K562 (cell line): ENCODE results near the gene FETUB. TPM values are rescaled to one million over a fixed set of nuclear protein-coding genes. Genes with fewer than 3 reads are reported as not detected.

Experiments used
- ATAC-seq: fragments of 200-7000 bp; cut with Tn5 transposase; 3 replicates; pipeline ENCODE4 v1.9.1; 2020; ENCODE audit warnings: moderate library complexity
- BruUV-seq: library from RNA; stranded (reverse); fragments of 400-500 nt; replicated peaks from 2 replicates; lab custom pipeline; 2021; lab: Mats Ljungman, UMichigan
- CTCF ChIA-PET: fragments of 300-600 bp; formaldehyde crosslinking; extraction: SDS; loops from one replicate; lab custom pipeline; 2021; ENCODE audit warnings: low intra/inter-chr PET ratio; lab: Yijun Ruan, JAX
- POLR2A ChIA-PET: fragments of 300-600, 350-650 bp; sonication (Branson Sonifier 250); formaldehyde crosslinking; extraction: SDS; loops from one replicate; lab custom pipeline; 2021; ENCODE audit warnings: antibody characterized with exemption, inconsistent platforms; lab: Yijun Ruan, JAX
- DNase-seq, 4 experiments: peaks; one replicate each; pipeline versions ENCODE4 v3.0.0 to v3.0.0-alpha.2; 2011 to 2018; ENCODE audit warnings: low spot score in 3 of 4, mixed read lengths in 3 of 4; ENCODE audit errors: extremely low read depth in 1 of 4
- FAIRE-seq: peaks from 2 replicates; lab custom pipeline; 2011; peaks lifted over from hg19 to GRCh38; lab: Jason Lieb, UNC
- H2AFZ ChIP-seq: 2 replicates; pipeline ENCODE4 v1.6.0; 2011; ENCODE audit warnings: low read depth, low read length, control low read depth, inconsistent platforms
- H3K27ac ChIP-seq: fragments of 200-600 bp; 3 replicates; pipeline ENCODE4 v1.8.0; 2011; ENCODE audit warnings: low read depth, mild to moderate bottlenecking, control low read depth, inconsistent platforms, low read length, moderate library complexity, mixed read lengths; ENCODE audit errors: extremely low read depth
- H3K27me3 ChIP-seq, 2 experiments: fragments of 300-600 bp in 1 of 2; 2 replicates in 1 of 2; 3 replicates in 1 of 2; pipeline versions ENCODE4 v1.6.0 to v1.8.0; 2011; ENCODE audit warnings: inconsistent platforms in 2 of 2, low read length in 2 of 2, mild to moderate bottlenecking in 1 of 2, mixed read lengths in 1 of 2, moderate library complexity in 1 of 2; ENCODE audit not compliant: control insufficient read depth in 2 of 2, insufficient read depth in 2 of 2
- H3K36me3 ChIP-seq: fragments of 300-600 bp; 3 replicates; pipeline ENCODE4 v1.8.0; 2011; ENCODE audit warnings: mild to moderate bottlenecking, low read length, inconsistent platforms; ENCODE audit not compliant: control insufficient read depth, insufficient read depth
- H3K4me1 ChIP-seq, 2 experiments: fragments of 200-600 bp in 1 of 2; replicated peaks in 1 of 2; 2 replicates in 1 of 2; 3 replicates in 1 of 2; pipeline versions ENCODE4 v1.5.1 to v1.8.0; 2011; ENCODE audit warnings: inconsistent platforms in 2 of 2, low read length in 2 of 2, mild to moderate bottlenecking in 1 of 2, mixed read lengths in 1 of 2, moderate library complexity in 1 of 2; ENCODE audit not compliant: control insufficient read depth in 2 of 2, insufficient read depth in 2 of 2
- H3K4me2 ChIP-seq: 2 replicates; pipeline ENCODE4 v1.6.1; 2011; ENCODE audit warnings: low read length, control low read depth, inconsistent platforms, mixed read lengths; ENCODE audit not compliant: insufficient read depth
- H3K4me3 ChIP-seq: fragments of 200-600 bp; sonication (generic), shearing (Covaris generic); 2 replicates; pipeline ENCODE4 v1.5.1; 2016; ENCODE audit warnings: control low read depth, inconsistent platforms
- H3K79me2 ChIP-seq: fragments of 200-600 bp; 3 replicates; pipeline ENCODE4 v1.8.0; 2011; ENCODE audit warnings: low read length, inconsistent platforms; ENCODE audit not compliant: control insufficient read depth, insufficient read depth
- H3K9ac ChIP-seq, 2 experiments: 2 replicates each; pipeline versions ENCODE4 v1.6.0 to v1.6.1; 2011; ENCODE audit warnings: low read depth in 2 of 2, low read length in 2 of 2, control low read depth in 1 of 2, inconsistent platforms in 1 of 2, mild to moderate bottlenecking in 1 of 2, mixed read lengths in 1 of 2; ENCODE audit not compliant: insufficient read depth in 1 of 2
- H3K9me1 ChIP-seq: one replicate; pipeline ENCODE4 v1.6.0; 2011; ENCODE audit warnings: inconsistent platforms, mild to moderate bottlenecking, low read length, moderate library complexity; ENCODE audit not compliant: control insufficient read depth, insufficient read depth
- H3K9me3 ChIP-seq: replicated peaks from 2 replicates; pipeline ENCODE4 v1.5.1; 2011; ENCODE audit warnings: low read depth, low read length, inconsistent platforms; ENCODE audit not compliant: control insufficient read depth, insufficient read depth
- H4K20me1 ChIP-seq: replicated peaks from 2 replicates; pipeline ENCODE4 v1.6.1; 2011; ENCODE audit warnings: low read length, inconsistent platforms, mixed read lengths; ENCODE audit not compliant: control insufficient read depth, insufficient read depth
- ATF1 ChIP-seq, 2 experiments: fragments of 450-650 bp in 1 of 2; IDR thresholded peaks; 2 replicates each; pipeline ENCODE4 v1.6.1; 2016; ENCODE audit warnings: missing compliant biosample characterization in 1 of 2, missing genetic modification characterization in 1 of 2
- CBX1 ChIP-seq: sonication (generic); IDR thresholded peaks from 2 replicates; pipeline ENCODE4 v1.6.1; 2016; ENCODE audit warnings: antibody characterized with exemption, low read depth, mild to moderate bottlenecking
- CREM ChIP-seq: IDR thresholded peaks from 2 replicates; pipeline ENCODE4 v1.6.1; 2014; ENCODE audit warnings: antibody characterized with exemption, low read depth
- HLTF ChIP-seq: fragments of 450-650 bp; IDR thresholded peaks from 2 replicates; pipeline ENCODE4 v1.6.1; 2016
- L3MBTL2 ChIP-seq: fragments of 450-650 bp; IDR thresholded peaks from 2 replicates; pipeline ENCODE4 v1.6.1; 2016; ENCODE audit warnings: mild to moderate bottlenecking, moderate library complexity
- MCM3 ChIP-seq: fragments of 450-650 bp; IDR thresholded peaks from 2 replicates; pipeline ENCODE4 v1.6.1; 2016
- MEIS2 ChIP-seq: fragments of 450-650 bp; IDR thresholded peaks from 2 replicates; pipeline ENCODE4 v1.6.1; 2014; ENCODE audit warnings: mild to moderate bottlenecking; ENCODE audit not compliant: partially characterized antibody
- NONO ChIP-seq, 2 experiments: fragments of 200-400 bp in 1 of 2; fragments of 450-650 bp in 1 of 2; formaldehyde crosslinking in 1 of 2; IDR thresholded peaks; 2 replicates each; pipeline ENCODE4 v1.6.1; 2017; ENCODE audit warnings: low read depth in 2 of 2, mild to moderate bottlenecking in 2 of 2, moderate library complexity in 2 of 2, low read length in 1 of 2
- NR2C1 ChIP-seq, 2 experiments: fragments of 450-650 bp; IDR thresholded peaks; 2 replicates each; pipeline ENCODE4 v1.6.1; 2017; ENCODE audit warnings: mild to moderate bottlenecking in 2 of 2, antibody characterized with exemption in 1 of 2, inconsistent platforms in 1 of 2, missing compliant biosample characterization in 1 of 2, missing genetic modification characterization in 1 of 2
- SLC30A9 ChIP-seq: fragments of 250-450 bp; sonication (Bioruptor Pico); IDR thresholded peaks from 2 replicates; pipeline ENCODE4 v1.8.0; 2022; ENCODE audit warnings: mild to moderate bottlenecking, moderate library complexity
- TEAD2 ChIP-seq: fragments of 450-650 bp; IDR thresholded peaks from 2 replicates; pipeline ENCODE4 v1.6.1; 2016; ENCODE audit warnings: missing genetic modification characterization, control low read depth, missing compliant biosample characterization
- whole genome bisulfite sequencing: fragments of 100-300 bp; shearing (Covaris generic); methylation state at CpG from one replicate; pipeline ENCODE4 v1.1.6; 2016; ENCODE audit warnings: low coverage, mixed read lengths; ENCODE audit not compliant: insufficient coverage; ENCODE audit errors: missing lambda C conversion rate; 5-methylcytosine and 5-hydroxymethylcytosine counted together
- in situ Hi-C: fragments of 300-500 bp; cut with MboI; formaldehyde crosslinking; loops from 4 replicates; pipeline ENCODE4 v1.15.0; 2018; ENCODE audit warnings: inconsistent platforms, mixed read lengths
- intact Hi-C: fragments of 100-400 bp; cut with micrococcal nuclease; formaldehyde crosslinking; loops from 2 replicates; pipeline ENCODE4 v1.14.2; 2022
- polyA plus RNA-seq, 8 experiments: library from polyadenylated mRNA; depleted of rRNA in 4 of 8; stranded (reverse) in 5 of 8; unstranded in 3 of 8; fragments of >200 nt; fragmentation: Nextera tagmentation in 2 of 8; fragmentation: Illumina TruSeq in 1 of 8; extraction: Ambion mirVana in 2 of 8; extraction: Trizol in 1 of 8; gene quantifications; 2 replicates each; pipeline versions ENCODE4 v1.2.1 to v1.2.3, GENCODE V29; 2011 to 2014; ENCODE audit warnings: inconsistent platforms in 1 of 8, missing spikeins in 1 of 8
- total RNA-seq, 7 experiments: library from RNA; depleted of rRNA in 6 of 7; stranded (reverse); fragments of >200 nt in 6 of 7; fragmentation: Illumina TruSeq in 2 of 7; extraction: Trizol in 2 of 7; gene quantifications; 2 replicates each; pipeline versions ENCODE4 v1.2.1 to v1.2.3, GENCODE V29; 2011 to 2021; ENCODE audit warnings: low replicate concordance in 1 of 7

The FETUB gene
- total and polyA plus RNA-seq, 9 of the 15 experiments (the other 6 are each of a cell fraction or from before 2014, with no cell fraction given): not detected

- H3K9me1 ChIP-seq: no peaks in the 10 kb centered on the region
- no peak overlapping the region for H3K4me3 ChIP-seq
- H3K9me3 ChIP-seq: no peaks in the 10 kb centered on the region
- ATAC-seq (peak; percentile 18; the same call in 2 of the 3 replicates), DNase-seq (no peak), FAIRE-seq (no peak)
- H3K4me1 ChIP-seq: peaks cover 3 to 32% of the 10 kb centered on the region in 2 experiments
- peak overlapping the region in 1 of 2 experiments; percentile 43; a peak in 1 of 4 replicates for H3K9ac ChIP-seq
- no peak overlapping the region; the same call in 2 of the 3 replicates for H3K27ac ChIP-seq
- no TSS peak for BruUV-seq
- H2AFZ ChIP-seq: peak overlapping the region; percentile 49
- no peak for TF ChIP-seq MCM3
- TF ChIP-seq CBX1: no peak
- 0 out of 2 replicates have a peak, but pooled peaks have one; percentile 20 for TF ChIP-seq L3MBTL2
- TF ChIP-seq TEAD2 (tag): no peak
- TF ChIP-seq NONO (IDR thresholded peaks at IDR 0.05; ENCODE audit: low read depth in 2 of 2, low read length in 1 of 2): no peak
- TF ChIP-seq HLTF: no peak
- TF ChIP-seq CREM: peak; percentile 13; the same call in 1 of the 2 replicates
- no peak for TF ChIP-seq ATF1 (CRISPR knock-in tag; IDR thresholded peaks at IDR 0.05)
- no peak for TF ChIP-seq ATF1 (tag; IDR thresholded peaks at IDR 0.05)
- TF ChIP-seq SLC30A9 (CRISPR knock-in tag): no peak
- no peak for TF ChIP-seq NR2C1 (IDR thresholded peaks at IDR 0.05)
- TF ChIP-seq NR2C1 (tag; IDR thresholded peaks at IDR 0.05): peak; percentile 34; the same call in 1 of the 2 replicates
- TF ChIP-seq MEIS2: peak; percentile 26
- H3K4me2 ChIP-seq: no peak overlapping the region
- H3K36me3 ChIP-seq: no peaks in the 10 kb centered on the region
- ChIA-PET CTCF (no interaction called here), POLR2A (no interaction called here)
- in situ Hi-C loops: no loop called here
- 54% methylated on average over 6 of the region's 6 CpGs for WGBS
- H4K20me1 ChIP-seq: no peaks in the 10 kb centered on the region
- no peaks in the 10 kb centered on the region for H3K79me2 ChIP-seq
- no peaks in the 10 kb centered on the region for H3K27me3 ChIP-seq
- intact Hi-C loops: no loop called here
These were observed 45.5 kb upstream of the FETUB start for GRCh38 chr3:186594591-186595113.
